ENCODE data around the gene SEZ6. TPM values are rescaled to one million over a fixed set of nuclear protein-coding genes. Genes with fewer than 3 reads are reported as not detected.

Gene SEZ6
- total RNA-seq, 1 donor from 2014 or later, result not detected

GRCh38 chr17:28975646-28976045 is 30.2 kb downstream of the SEZ6 start:
- H3K9me3 Mint-ChIP-seq, result no peaks in the 10 kb centered on the region
- no peak overlapping the region for H3K27ac Mint-ChIP-seq
- no peak overlapping the region for H3K4me3 Mint-ChIP-seq
- DNase-seq (ENCODE audit: low spot score in 2 of 2, unreplicated experiment in 2 of 2), result no peak
- no peak for TF ChIP-seq CTCF (IDR thresholded peaks at IDR 0.05; ENCODE audit: unreplicated experiment)
- peaks cover 59% of the 10 kb centered on the region for H3K27me3 Mint-ChIP-seq (ENCODE audit: low read depth)
- peaks cover 14% of the 10 kb centered on the region for H3K4me1 Mint-ChIP-seq
- H3K36me3 Mint-ChIP-seq, result no peaks in the 10 kb centered on the region

- Mint-ChIP-seq H3K4me1 (peaks cover 19% of the 10 kb centered on the region), H3K9me3 (no peaks in the 10 kb centered on the region), H3K27ac (no peak overlapping the region), H3K27me3 (ENCODE audit: low read depth) (peaks cover 62% of the 10 kb centered on the region), H3K4me3 (no peak overlapping the region), H3K36me3 (no peaks in the 10 kb centered on the region)
- TF ChIP-seq CTCF (IDR thresholded peaks at IDR 0.05; ENCODE audit: unreplicated experiment), result no peak
- DNase-seq (ENCODE audit: low spot score in 2 of 2, unreplicated experiment in 2 of 2), result no peak
Measured at GRCh38 chr17:28975031-28975430, 30.8 kb downstream of the SEZ6 start.

GRCh38 chr17:28974451-28974850 is 31.4 kb downstream of the SEZ6 start:
- no peak overlapping the region for H3K4me3 Mint-ChIP-seq
- H3K27ac Mint-ChIP-seq, result no peak overlapping the region
- peaks cover 63% of the 10 kb centered on the region for H3K27me3 Mint-ChIP-seq (ENCODE audit: low read depth)
- no peaks in the 10 kb centered on the region for H3K9me3 Mint-ChIP-seq
- DNase-seq (ENCODE audit: low spot score in 2 of 2, unreplicated experiment in 2 of 2), result no peak
- TF ChIP-seq CTCF (IDR thresholded peaks at IDR 0.05; ENCODE audit: unreplicated experiment), result no peak
- H3K36me3 Mint-ChIP-seq, result no peaks in the 10 kb centered on the region
- H3K4me1 Mint-ChIP-seq, result peaks cover 21% of the 10 kb centered on the region

- H3K4me1 Mint-ChIP-seq, result peaks cover 25% of the 10 kb centered on the region
- no peak overlapping the region for H3K27ac Mint-ChIP-seq
- no peak for DNase-seq (ENCODE audit: low spot score in 2 of 2, unreplicated experiment in 2 of 2)
- H3K36me3 Mint-ChIP-seq, result no peaks in the 10 kb centered on the region
- H3K27me3 Mint-ChIP-seq (ENCODE audit: low read depth), result peaks cover 55% of the 10 kb centered on the region
- TF ChIP-seq CTCF (IDR thresholded peaks at IDR 0.05; ENCODE audit: unreplicated experiment), result no peak
- no peak overlapping the region for H3K4me3 Mint-ChIP-seq
- no peaks in the 10 kb centered on the region for H3K9me3 Mint-ChIP-seq
Measured at GRCh38 chr17:28973425-28973824, 32.4 kb downstream of the SEZ6 start.

- no peak for DNase-seq (ENCODE audit: low spot score in 2 of 2, unreplicated experiment in 2 of 2)
- no peaks in the 10 kb centered on the region for H3K36me3 Mint-ChIP-seq
- peaks cover 47% of the 10 kb centered on the region for H3K27me3 Mint-ChIP-seq (ENCODE audit: low read depth)
- H3K4me1 Mint-ChIP-seq, result peaks cover 33% of the 10 kb centered on the region
- no peak for TF ChIP-seq CTCF (IDR thresholded peaks at IDR 0.05; ENCODE audit: unreplicated experiment)
- H3K27ac Mint-ChIP-seq, result no peak overlapping the region
- H3K4me3 Mint-ChIP-seq, result no peak overlapping the region
- no peaks in the 10 kb centered on the region for H3K9me3 Mint-ChIP-seq
Measured at GRCh38 chr17:28972437-28972836, 33.4 kb downstream of the SEZ6 start.

- no peak for TF ChIP-seq CTCF (IDR thresholded peaks at IDR 0.05; ENCODE audit: unreplicated experiment)
- H3K4me3 Mint-ChIP-seq, result no peak overlapping the region
- no peak for DNase-seq (ENCODE audit: low spot score in 2 of 2, unreplicated experiment in 2 of 2)
- peaks cover 37% of the 10 kb centered on the region for H3K4me1 Mint-ChIP-seq
- peaks cover 37% of the 10 kb centered on the region for H3K27me3 Mint-ChIP-seq (ENCODE audit: low read depth)
- H3K9me3 Mint-ChIP-seq, result no peaks in the 10 kb centered on the region
- no peak overlapping the region for H3K27ac Mint-ChIP-seq
- H3K36me3 Mint-ChIP-seq, result no peaks in the 10 kb centered on the region
Measured at GRCh38 chr17:28970879-28971278, 35.0 kb downstream of the SEZ6 start.
